ENCODE results near the gene PDC. TPM values are rescaled to one million over a fixed set of nuclear protein-coding genes. Genes with fewer than 3 reads are reported as not detected.

The PDC gene
- total and polyA plus RNA-seq, 8 donors = not detected

DNA sequence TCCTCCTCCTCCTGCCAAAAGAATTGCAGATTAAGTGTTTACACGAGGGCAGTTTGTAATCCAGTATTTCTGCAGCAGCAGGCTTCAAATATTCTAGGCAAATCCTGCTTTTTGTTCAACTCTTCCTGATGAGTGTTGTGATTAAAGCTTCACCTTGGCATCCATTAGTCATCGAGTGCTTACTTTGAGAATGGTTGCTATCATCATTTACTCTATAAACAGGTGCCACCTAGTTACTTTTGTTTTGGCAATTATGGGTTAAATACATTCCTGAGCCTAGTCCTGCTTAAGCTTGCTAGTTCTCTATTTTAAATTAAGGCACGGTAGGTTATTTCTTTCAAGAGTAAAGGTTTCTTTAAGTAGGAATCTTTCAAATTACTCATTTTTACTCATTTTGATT is 20.3 kb downstream of the PDC start:
- Histone ChIP-seq H3K4me1 (no peaks in the 10 kb centered on the region), H3K36me3 (peaks cover 0 to 5% (median 0%) of the 10 kb centered on the region in 4 donors), H3K4me3 (no peak overlapping the region), H3K27ac (no peak overlapping the region), H3K27me3 (no peaks in the 10 kb centered on the region), H3K9me3 (no peaks in the 10 kb centered on the region)
- peak in 1 of 2 donors; percentile 6 for DNase-seq
- WGBS, 5 donors = 23 to 35% (median 31%) methylated on average over 3 of the region's 3 CpGs
- TF ChIP-seq POLR2A (IDR thresholded peaks at IDR 0.05) (no peak), EP300 (IDR thresholded peaks at IDR 0.05) (no peak), POLR2AphosphoS5 (IDR thresholded peaks at IDR 0.05) (no peak)
- TF ChIP-seq, protein P1, sequence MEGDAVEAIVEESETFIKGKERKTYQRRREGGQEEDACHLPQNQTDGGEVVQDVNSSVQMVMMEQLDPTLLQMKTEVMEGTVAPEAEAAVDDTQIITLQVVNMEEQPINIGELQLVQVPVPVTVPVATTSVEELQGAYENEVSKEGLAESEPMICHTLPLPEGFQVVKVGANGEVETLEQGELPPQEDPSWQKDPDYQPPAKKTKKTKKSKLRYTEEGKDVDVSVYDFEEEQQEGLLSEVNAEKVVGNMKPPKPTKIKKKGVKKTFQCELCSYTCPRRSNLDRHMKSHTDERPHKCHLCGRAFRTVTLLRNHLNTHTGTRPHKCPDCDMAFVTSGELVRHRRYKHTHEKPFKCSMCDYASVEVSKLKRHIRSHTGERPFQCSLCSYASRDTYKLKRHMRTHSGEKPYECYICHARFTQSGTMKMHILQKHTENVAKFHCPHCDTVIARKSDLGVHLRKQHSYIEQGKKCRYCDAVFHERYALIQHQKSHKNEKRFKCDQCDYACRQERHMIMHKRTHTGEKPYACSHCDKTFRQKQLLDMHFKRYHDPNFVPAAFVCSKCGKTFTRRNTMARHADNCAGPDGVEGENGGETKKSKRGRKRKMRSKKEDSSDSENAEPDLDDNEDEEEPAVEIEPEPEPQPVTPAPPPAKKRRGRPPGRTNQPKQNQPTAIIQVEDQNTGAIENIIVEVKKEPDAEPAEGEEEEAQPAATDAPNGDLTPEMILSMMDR (IDR thresholded peaks at IDR 0.05) = no peak
- intact Hi-C loops (cut with DNase I; ENCODE audit: low total_unique reads) = no loop called here

DNA sequence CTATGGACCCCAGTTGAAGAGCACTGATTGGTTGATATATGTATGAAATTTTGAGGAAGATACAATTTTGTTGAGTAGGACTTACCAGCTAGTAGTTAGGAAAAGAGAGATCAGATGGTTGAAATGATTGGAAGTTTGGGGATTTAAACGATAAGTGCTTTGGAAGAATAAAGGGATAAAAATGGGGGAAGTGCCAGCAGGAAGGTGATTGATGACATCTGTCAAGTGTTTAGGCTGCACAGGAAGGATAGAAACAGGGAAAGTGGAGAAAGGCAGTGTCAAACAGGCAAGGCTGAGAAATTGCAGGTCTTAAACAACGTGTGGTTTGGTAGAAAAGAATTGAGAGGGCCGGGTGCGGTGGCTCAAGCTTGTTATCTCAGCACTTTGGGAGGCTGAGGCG is 22.3 kb downstream of the PDC start:
- 72 to 77% (median 76%) methylated on average over 5 of the region's 5 CpGs for WGBS, 5 donors
- no peak overlapping the region for H3K4me3 ChIP-seq
- no peaks in the 10 kb centered on the region for H3K4me1 ChIP-seq
- H3K27ac ChIP-seq = no peak overlapping the region
- no peak for DNase-seq
- H3K27me3 ChIP-seq = no peaks in the 10 kb centered on the region
- TF ChIP-seq POLR2AphosphoS5 (IDR thresholded peaks at IDR 0.05) (no peak), EP300 (IDR thresholded peaks at IDR 0.05) (no peak), POLR2A (IDR thresholded peaks at IDR 0.05) (no peak)
- TF ChIP-seq, protein P1 (IDR thresholded peaks at IDR 0.05) = no peak
- no peaks in the 10 kb centered on the region for H3K9me3 ChIP-seq
- H3K36me3 ChIP-seq = peaks cover 0 to 5% (median 0%) of the 10 kb centered on the region in 4 donors
- intact Hi-C loops (cut with DNase I; ENCODE audit: low total_unique reads) = no loop called here

DNA sequence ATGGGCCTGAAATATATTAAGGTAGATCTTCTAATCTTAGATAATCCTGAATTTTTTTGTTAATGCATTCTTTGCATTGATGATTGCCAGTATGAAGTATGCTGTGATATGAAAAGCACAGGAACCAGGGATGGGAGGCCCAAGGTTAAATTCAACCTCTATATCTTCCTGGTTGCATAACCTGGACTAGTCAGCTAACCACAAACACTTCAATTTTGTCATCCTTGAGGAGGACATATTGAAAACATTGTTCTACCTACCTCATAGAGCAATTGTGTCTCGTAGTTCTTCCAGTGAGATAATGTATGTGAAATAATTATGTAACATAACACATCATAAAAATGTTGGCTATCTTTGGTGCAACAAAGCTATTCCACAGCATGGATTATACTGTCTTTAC is 25.6 kb downstream of the PDC start:
- WGBS, 5 donors = 83 to 100% (median 92%) methylated on average over 1 of the region's 1 CpG
- Histone ChIP-seq H3K4me3 (no peak overlapping the region), H3K9me3 (no peaks in the 10 kb centered on the region), H3K4me1 (no peaks in the 10 kb centered on the region), H3K27ac (no peak overlapping the region), H3K36me3 (peaks cover 0 to 5% (median 0%) of the 10 kb centered on the region in 4 donors), H3K27me3 (no peaks in the 10 kb centered on the region)
- no peak for TF ChIP-seq EP300 (IDR thresholded peaks at IDR 0.05)
- TF ChIP-seq, protein P1 (IDR thresholded peaks at IDR 0.05) = no peak
- no peak for TF ChIP-seq POLR2A (IDR thresholded peaks at IDR 0.05)
- TF ChIP-seq POLR2AphosphoS5 (IDR thresholded peaks at IDR 0.05) = no peak
- intact Hi-C loops (cut with DNase I; ENCODE audit: low total_unique reads) = no loop called here
- no peak for DNase-seq

DNA sequence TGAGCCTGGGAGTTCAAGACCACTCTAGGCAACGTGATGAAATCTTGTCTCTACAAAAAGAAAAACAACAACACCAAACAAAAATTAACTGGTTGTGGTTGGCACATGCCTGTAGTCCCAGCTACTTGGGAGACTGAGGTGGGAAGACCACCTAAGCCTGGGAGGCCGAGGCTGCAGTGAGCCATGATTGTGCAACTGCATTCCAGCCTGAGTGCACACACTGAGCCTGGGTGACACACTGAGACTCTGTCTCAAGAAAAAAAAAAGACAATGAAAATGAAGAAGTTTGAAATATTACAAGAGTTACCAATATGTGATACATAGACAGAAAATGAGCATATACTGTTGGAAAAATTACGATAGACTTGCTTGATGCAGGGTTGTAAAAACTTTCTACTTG is 31.9 kb downstream of the PDC start:
- WGBS, 5 donors = 84 to 98% (median 93%) methylated on average over 3 of the region's 3 CpGs

More for the DNA sequence above, 31.9 kb downstream of the PDC start:
- no peak overlapping the region for H3K27ac ChIP-seq
- no peak for DNase-seq
- no peaks in the 10 kb centered on the region for H3K27me3 ChIP-seq
- H3K4me1 ChIP-seq = no peaks in the 10 kb centered on the region
- TF ChIP-seq, protein P1 (IDR thresholded peaks at IDR 0.05) = no peak
- no peak for TF ChIP-seq POLR2A (IDR thresholded peaks at IDR 0.05)
- no peak for TF ChIP-seq EP300 (IDR thresholded peaks at IDR 0.05)
- no peak for TF ChIP-seq POLR2AphosphoS5 (IDR thresholded peaks at IDR 0.05)
- H3K9me3 ChIP-seq = no peaks in the 10 kb centered on the region
- intact Hi-C loops (cut with DNase I; ENCODE audit: low total_unique reads) = no loop called here
- no peaks in the 10 kb centered on the region for H3K36me3 ChIP-seq
- H3K4me3 ChIP-seq = no peak overlapping the region

Data from stomach (tissue), 9 donors.